ENCODE measurements around the gene AK8.

The AK8 gene

GRCh38 chr9:132730054-132731033 is 147.7 kb downstream of the AK8 start:
- H4K20me1 ChIP-seq (ENCODE audit: insufficient read depth, low read length), result no peaks in the 10 kb centered on the region
- H3K9me3 ChIP-seq (ENCODE audit: insufficient read depth, low read length), result no peaks in the 10 kb centered on the region
- no peak overlapping the region for H3K4me2 ChIP-seq (ENCODE audit: low read length)
- H3K4me1 ChIP-seq (ENCODE audit: low read length), result no peaks in the 10 kb centered on the region
- H3K36me3 ChIP-seq (replicated peaks; ENCODE audit: low read depth, low read length), result no peaks in the 10 kb centered on the region
- H3K27ac ChIP-seq (ENCODE audit: low read length), result no peak overlapping the region
- no peak overlapping the region for H2AFZ ChIP-seq (ENCODE audit: low read depth, low read length)
- H3K27me3 ChIP-seq (ENCODE audit: low read depth, low read length), result peaks cover 44% of the 10 kb centered on the region
- TF ChIP-seq CTCF (IDR thresholded peaks at IDR 0.05; ENCODE audit: low read depth, low read length) (no peak), EZH2phosphoT487 (IDR thresholded peaks at IDR 0.05; ENCODE audit: low read depth) (no peak)
- H3K9ac ChIP-seq (ENCODE audit: low read length), result no peak overlapping the region
- H3K79me2 ChIP-seq (ENCODE audit: low read length), result no peaks in the 10 kb centered on the region
- no peak overlapping the region for H3K4me3 ChIP-seq (ENCODE audit: low read length)

- no peaks in the 10 kb centered on the region for H3K79me2 ChIP-seq (ENCODE audit: low read length)
- H3K27ac ChIP-seq (ENCODE audit: low read length), result no peak overlapping the region
- H3K36me3 ChIP-seq (replicated peaks; ENCODE audit: low read depth, low read length), result no peaks in the 10 kb centered on the region
- H4K20me1 ChIP-seq (ENCODE audit: insufficient read depth, low read length), result no peaks in the 10 kb centered on the region
- TF ChIP-seq EZH2phosphoT487 (IDR thresholded peaks at IDR 0.05; ENCODE audit: low read depth) (no peak), CTCF (IDR thresholded peaks at IDR 0.05; ENCODE audit: low read depth, low read length) (no peak)
- no peak overlapping the region for H3K9ac ChIP-seq (ENCODE audit: low read length)
- H3K4me2 ChIP-seq (ENCODE audit: low read length), result no peak overlapping the region
- H3K4me3 ChIP-seq (ENCODE audit: low read length), result no peak overlapping the region
- H3K4me1 ChIP-seq (ENCODE audit: low read length), result no peaks in the 10 kb centered on the region
- H2AFZ ChIP-seq (ENCODE audit: low read depth, low read length), result no peak overlapping the region
- H3K9me3 ChIP-seq (ENCODE audit: insufficient read depth, low read length), result no peaks in the 10 kb centered on the region
- H3K27me3 ChIP-seq (ENCODE audit: low read depth, low read length), result peaks cover 44% of the 10 kb centered on the region
Observed at GRCh38 chr9:132729235-132729890, 148.7 kb downstream of the AK8 start.

- Histone ChIP-seq H3K9ac (ENCODE audit: low read length) (no peak overlapping the region), H3K4me3 (ENCODE audit: low read length) (no peak overlapping the region), H3K27me3 (ENCODE audit: low read depth, low read length) (peaks cover 44% of the 10 kb centered on the region), H3K36me3 (replicated peaks; ENCODE audit: low read depth, low read length) (no peaks in the 10 kb centered on the region), H3K4me2 (ENCODE audit: low read length) (no peak overlapping the region), H2AFZ (ENCODE audit: low read depth, low read length) (no peak overlapping the region), H3K79me2 (ENCODE audit: low read length) (no peaks in the 10 kb centered on the region), H3K9me3 (ENCODE audit: insufficient read depth, low read length) (no peaks in the 10 kb centered on the region), H3K4me1 (ENCODE audit: low read length) (no peaks in the 10 kb centered on the region), H4K20me1 (ENCODE audit: insufficient read depth, low read length) (no peaks in the 10 kb centered on the region), H3K27ac (ENCODE audit: low read length) (no peak overlapping the region)
- no peak for TF ChIP-seq CTCF (IDR thresholded peaks at IDR 0.05; ENCODE audit: low read depth, low read length)
- TF ChIP-seq EZH2phosphoT487 (IDR thresholded peaks at IDR 0.05; ENCODE audit: low read depth), result no peak
Observed at GRCh38 chr9:132728497-132728896, 149.6 kb downstream of the AK8 start.

- no peaks in the 10 kb centered on the region for H3K79me2 ChIP-seq (ENCODE audit: low read length)
- H3K4me2 ChIP-seq (ENCODE audit: low read length), result no peak overlapping the region
- H3K27me3 ChIP-seq (ENCODE audit: low read depth, low read length), result peaks cover 44% of the 10 kb centered on the region
- no peak overlapping the region for H2AFZ ChIP-seq (ENCODE audit: low read depth, low read length)
- H4K20me1 ChIP-seq (ENCODE audit: insufficient read depth, low read length), result no peaks in the 10 kb centered on the region
- H3K9ac ChIP-seq (ENCODE audit: low read length), result no peak overlapping the region
- H3K36me3 ChIP-seq (replicated peaks; ENCODE audit: low read depth, low read length), result no peaks in the 10 kb centered on the region
- H3K27ac ChIP-seq (ENCODE audit: low read length), result no peak overlapping the region
- no peaks in the 10 kb centered on the region for H3K9me3 ChIP-seq (ENCODE audit: insufficient read depth, low read length)
- H3K4me1 ChIP-seq (ENCODE audit: low read length), result no peaks in the 10 kb centered on the region
- TF ChIP-seq CTCF (IDR thresholded peaks at IDR 0.05; ENCODE audit: low read depth, low read length) (no peak), EZH2phosphoT487 (IDR thresholded peaks at IDR 0.05; ENCODE audit: low read depth) (no peak)
- no peak overlapping the region for H3K4me3 ChIP-seq (ENCODE audit: low read length)
Observed at GRCh38 chr9:132728071-132728470, 150.0 kb downstream of the AK8 start.

Measured in OCI-LY3 (cell line).